Measurements from ENCODE around the gene YARS2.

- TF ChIP-seq CTCF (IDR thresholded peaks at IDR 0.05) = no peak
- TF ChIP-seq POLR2AphosphoS5 (IDR thresholded peaks at IDR 0.05) = no peak
Observed at GRCh38 chr12:32770141-32770540, 14.4 kb upstream of the YARS2 start.
